GM21723 (cell line): ENCODE measurements around the gene RASGEF1B.

ENCODE experiments used
- ATAC-seq: cut with Tn5 transposase; IDR thresholded peaks from one replicate; pipeline ENCODE4 v1.9.1; 2021; ENCODE audit warnings: mild to moderate bottlenecking, moderate library complexity; ENCODE audit not compliant: unreplicated experiment

The RASGEF1B gene

GRCh38 chr4:81466841-81467671 is 4.7 kb downstream of the RASGEF1B start:
- ATAC-seq, result no peak

GRCh38 chr4:81465406-81466340 is 6.0 kb downstream of the RASGEF1B start:
- ATAC-seq, result no peak

- ATAC-seq, result no peak
Measured at GRCh38 chr4:81460834-81461233, 10.9 kb downstream of the RASGEF1B start.

- ATAC-seq, result no peak
Measured at GRCh38 chr4:81460191-81460701, 11.5 kb downstream of the RASGEF1B start.

GRCh38 chr4:81459228-81459627 is 12.5 kb downstream of the RASGEF1B start:
- ATAC-seq, result no peak

- ATAC-seq, result no peak
Measured at GRCh38 chr4:81457921-81458520, 13.7 kb downstream of the RASGEF1B start.

- no peak for ATAC-seq
Measured at GRCh38 chr4:81457345-81457744, 14.4 kb downstream of the RASGEF1B start.

- no peak for ATAC-seq
Measured at GRCh38 chr4:81455897-81456296, 15.8 kb downstream of the RASGEF1B start.

GRCh38 chr4:81454948-81455347 is 16.8 kb downstream of the RASGEF1B start:
- ATAC-seq, result no peak

- ATAC-seq, result no peak
Measured at GRCh38 chr4:81454499-81454898, 17.2 kb downstream of the RASGEF1B start.

- ATAC-seq, result no peak
Measured at GRCh38 chr4:81453024-81453423, 18.7 kb downstream of the RASGEF1B start.

GRCh38 chr4:81452452-81453006 is 19.2 kb downstream of the RASGEF1B start:
- ATAC-seq, result no peak

- no peak for ATAC-seq
Measured at GRCh38 chr4:81449015-81449414, 22.7 kb downstream of the RASGEF1B start.

GRCh38 chr4:81447566-81448229 is 24.0 kb downstream of the RASGEF1B start:
- ATAC-seq, result no peak

- ATAC-seq, result no peak
Measured at GRCh38 chr4:81446634-81447033, 25.1 kb downstream of the RASGEF1B start.

- no peak for ATAC-seq
Measured at GRCh38 chr4:81445196-81445595, 26.5 kb downstream of the RASGEF1B start.

- no peak for ATAC-seq
Measured at GRCh38 chr4:81442484-81443085, 29.1 kb downstream of the RASGEF1B start.

- no peak for ATAC-seq
Measured at GRCh38 chr4:81440949-81441348, 30.8 kb downstream of the RASGEF1B start.

GRCh38 chr4:81436941-81437574 is 34.6 kb downstream of the RASGEF1B start:
- no peak for ATAC-seq
